GM18907 (cell line): Measurements from ENCODE around the gene MGME1.

ENCODE experiments used
- ATAC-seq: cut with Tn5 transposase; IDR thresholded peaks from one replicate; pipeline ENCODE4 v1.9.1; 2021; ENCODE audit warnings: mild to moderate bottlenecking, moderate library complexity; ENCODE audit not compliant: unreplicated experiment

MGME1 gene

DNA sequence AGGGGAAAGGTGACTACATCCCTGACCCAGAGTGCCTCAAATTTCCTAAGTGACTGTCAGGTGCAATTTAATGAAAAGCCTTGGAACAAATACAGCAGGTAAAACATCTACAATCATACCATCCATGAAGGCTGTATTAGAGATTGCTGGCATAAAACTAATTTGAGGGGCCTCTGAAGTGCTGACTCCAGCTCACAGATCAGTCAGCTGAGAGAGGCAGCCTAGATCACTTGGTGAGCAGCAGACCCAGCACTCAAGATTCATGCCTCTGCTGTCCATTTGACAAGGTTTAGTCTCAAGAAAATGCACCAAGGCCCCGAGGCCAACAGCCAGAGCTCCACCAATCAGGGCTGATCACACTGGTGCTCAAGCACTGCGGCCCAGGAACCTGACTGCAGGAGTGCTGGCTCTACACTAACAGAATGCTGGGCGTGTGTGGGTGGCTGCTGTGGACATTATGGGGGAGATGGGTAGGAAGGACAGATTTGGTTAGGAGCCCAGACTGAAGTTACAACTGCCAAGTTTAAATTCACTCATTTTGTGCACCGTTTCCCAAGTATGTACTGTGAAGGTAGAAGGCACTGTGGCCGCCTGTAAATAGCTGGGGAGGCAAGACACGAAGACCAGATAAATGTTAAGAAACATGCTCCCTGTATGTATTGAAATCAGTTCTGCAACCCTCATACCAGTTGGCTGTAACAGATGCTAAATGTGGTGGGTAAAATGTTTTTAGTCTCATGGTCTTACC lies 28.4 kb upstream of the MGME1 start:
- no peak for ATAC-seq

DNA sequence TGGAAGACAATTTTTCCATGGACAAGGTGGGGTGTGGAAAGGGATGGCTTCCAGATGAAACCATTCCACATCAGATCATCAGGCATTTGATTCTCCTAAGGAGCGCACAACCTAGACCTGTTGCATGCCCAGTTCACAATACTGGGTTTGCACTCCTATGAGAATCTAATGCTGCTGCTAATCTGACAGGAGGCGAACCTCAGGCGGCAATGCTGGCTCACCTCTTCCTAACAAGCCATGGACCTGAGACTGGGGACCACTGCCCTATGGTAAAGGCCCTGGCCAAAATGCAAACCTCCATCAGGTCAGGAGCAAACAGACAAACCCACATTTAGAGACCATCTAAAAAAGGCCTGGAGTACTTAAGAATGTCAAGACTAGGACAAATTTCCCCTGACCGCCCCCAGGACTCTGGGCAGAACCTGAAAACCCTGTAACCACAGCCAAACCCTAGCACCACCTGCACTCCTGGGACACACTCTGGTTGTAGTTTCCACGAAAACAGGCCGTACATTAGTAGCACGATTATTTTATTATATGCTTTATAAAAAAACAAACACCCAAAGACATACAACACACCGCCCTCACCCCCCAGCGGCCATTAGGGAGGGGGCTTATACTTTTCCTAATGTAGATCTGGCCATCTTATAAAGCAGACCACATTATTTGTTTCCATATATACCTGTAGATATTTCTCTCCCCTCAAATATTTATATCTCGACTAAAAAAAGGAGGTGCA lies 27.6 kb upstream of the MGME1 start:
- no peak for ATAC-seq

DNA sequence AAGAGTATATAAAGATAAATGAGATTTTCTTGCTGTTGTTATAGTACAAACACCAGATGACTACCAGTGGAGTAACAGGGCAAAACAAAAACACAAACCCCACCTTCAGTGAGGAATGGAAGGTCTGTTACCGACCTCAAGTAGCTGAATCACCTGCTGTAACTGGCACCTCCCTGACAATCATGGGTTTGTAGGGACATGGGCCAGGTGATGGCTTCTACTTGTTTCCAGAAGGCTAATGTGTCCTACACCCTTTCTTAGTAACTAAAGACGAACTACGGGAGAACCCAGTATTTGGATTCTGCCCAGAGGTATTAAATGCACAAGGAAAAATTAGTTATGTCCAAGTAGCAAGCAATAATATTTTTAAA lies 27.0 kb upstream of the MGME1 start:
- ATAC-seq: no peak

DNA sequence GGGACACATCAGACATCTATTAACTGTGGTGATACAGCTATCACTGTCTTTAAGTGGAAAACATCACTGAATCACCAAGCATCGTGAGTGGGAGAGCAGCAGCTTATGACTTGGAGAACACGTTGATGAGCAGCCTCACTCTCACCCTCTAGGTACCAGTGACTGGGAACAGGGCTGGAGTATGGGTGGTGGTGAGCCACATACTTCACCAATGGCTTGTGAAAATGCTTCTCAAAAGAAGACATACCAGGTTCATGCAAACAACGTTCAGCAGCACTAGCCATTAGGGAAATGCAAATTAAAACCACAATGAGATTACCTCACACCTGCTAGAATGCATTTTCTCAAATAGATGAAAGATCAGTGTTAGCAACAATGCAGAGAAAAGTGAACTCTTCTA lies 25.5 kb upstream of the MGME1 start:
- ATAC-seq: peak; percentile 72

DNA sequence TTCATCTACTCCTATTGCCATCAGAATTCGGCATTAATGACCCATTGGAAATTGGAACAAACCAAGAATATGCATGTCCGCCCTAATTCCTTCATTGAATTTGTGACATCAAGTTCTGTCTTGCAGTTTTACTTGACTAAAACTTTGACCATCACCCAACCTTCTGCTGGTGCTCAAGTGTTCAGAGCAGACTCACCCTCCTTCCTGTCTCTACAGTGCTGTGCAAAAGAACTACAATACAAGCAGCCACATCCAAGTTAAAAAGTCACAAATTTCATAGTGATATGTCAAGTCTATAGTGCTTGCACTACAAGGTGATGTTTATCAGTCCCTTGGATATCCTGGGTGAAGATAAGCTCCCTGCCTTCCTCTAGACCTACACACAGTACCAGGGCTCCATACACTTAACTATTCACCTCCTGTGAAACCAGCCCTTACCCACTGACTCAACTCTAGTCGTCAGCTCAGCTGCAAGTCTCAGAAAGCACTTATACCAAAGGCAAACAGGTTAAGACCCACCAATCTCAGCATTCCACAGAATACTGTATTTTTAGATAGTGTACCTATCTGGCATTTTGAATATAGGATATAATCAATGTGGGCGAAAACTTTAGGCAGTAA lies 23.9 kb upstream of the MGME1 start:
- no peak for ATAC-seq

DNA sequence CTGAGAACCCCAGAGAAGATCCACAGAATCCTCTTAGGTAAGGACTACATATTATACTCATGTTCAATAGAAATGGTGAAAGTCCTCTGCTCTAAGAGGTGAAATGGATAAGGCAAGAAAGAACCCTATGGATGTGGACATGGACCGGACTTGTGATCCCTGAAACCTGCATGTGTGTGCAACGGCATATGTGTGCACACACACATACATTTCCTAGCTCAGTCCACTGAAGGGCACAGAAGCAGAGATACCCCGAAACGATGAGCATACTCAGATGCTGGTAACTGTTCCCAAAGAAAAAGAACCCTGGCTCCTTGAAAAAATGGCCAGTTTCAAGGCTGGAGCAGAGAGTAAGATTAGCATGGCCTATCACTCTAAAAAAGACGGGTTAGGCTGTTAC lies 22.8 kb upstream of the MGME1 start:
- no peak for ATAC-seq

DNA sequence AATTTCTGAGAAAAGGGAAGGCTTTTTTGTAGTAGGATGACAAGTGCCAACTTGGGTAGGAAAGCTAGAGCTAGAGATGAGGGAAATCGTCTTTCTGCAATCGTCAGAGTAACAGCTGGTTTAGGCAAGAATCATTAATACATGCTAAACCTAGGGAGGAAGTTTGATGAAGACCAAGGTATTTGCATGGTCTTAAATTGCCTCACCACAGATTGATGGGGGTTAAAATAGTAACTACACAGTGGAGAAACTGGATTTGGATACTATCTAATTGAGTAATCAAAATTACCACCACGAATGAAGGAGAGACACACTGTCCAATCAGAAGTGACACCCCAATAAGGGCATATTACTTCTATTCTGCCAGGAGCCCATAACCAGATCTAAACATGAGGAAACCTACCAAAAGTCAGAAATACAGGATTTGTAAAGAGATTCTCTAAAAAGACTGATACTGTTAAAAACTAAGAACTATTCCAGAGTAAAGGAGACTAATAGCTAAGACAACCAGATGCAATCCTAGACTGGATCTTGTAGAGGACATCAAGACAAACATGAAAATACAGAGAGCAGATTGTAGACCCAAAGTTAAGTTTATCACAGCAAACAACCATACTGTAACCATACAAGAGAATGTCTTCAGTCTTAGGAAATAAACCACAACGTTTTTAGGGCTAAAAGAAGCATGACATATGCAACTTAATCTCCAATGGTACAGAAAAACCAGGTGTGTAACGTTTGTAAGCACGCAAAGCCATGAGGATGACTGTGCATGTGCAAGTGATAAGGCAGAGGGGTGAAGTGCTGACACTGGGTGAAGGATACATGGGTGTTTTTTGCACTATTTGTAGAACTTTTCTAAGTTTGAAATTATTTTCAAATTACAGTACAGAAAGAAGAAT lies 22.0 kb upstream of the MGME1 start:
- no peak for ATAC-seq

DNA sequence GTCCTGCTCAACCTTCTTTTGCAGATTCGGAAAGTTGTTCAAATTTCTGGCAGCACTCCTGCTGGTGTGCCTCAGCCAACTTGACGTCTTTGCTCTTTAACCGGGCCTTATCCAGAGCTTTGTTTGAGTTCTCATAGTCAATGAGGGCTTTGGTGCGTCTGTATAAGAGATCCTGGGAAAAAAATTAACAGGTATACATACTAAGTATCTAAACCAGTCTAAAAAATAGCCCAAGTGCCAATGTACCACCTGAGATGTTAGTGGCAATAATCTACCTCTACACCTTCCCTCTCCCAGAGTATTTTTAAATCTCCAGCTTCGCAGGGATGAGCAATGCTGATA lies 21.4 kb upstream of the MGME1 start:
- ATAC-seq: no peak

DNA sequence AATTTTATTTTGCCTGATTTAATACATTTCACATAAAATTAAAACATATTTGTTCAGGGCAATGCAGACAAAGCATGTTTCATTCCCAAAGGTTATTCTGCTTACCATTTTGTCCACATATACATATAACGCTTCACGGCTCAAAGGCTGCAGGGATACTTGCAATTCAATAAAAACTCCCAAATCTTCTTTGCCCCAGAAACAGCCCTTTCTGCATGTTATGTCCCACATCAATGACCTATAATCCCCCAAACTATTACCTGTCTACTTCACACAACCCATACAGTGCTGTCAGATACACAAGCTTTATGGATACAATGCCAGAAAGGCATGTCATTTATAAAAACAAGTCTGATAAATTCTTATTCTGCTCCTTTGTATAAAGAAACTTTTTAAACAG lies 20.4 kb upstream of the MGME1 start:
- ATAC-seq: no peak

DNA sequence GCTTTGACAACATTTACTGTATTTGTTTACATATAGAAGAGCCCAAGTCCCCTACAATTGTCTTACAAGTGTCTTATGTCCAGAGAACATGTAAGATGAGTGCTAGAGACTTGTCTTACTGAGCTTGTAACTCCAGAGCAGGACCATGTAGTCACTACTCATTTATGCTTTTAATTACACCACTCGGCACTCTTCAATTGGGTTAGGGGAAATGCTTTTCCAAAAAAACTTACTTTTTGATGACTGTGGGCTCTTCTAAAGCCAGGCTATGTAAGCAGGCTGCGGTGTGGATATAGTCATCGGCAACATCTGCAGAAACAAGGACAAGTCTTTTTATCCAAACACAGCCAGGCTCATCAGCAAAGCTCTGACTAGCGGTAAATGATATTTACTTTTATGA lies 18.9 kb upstream of the MGME1 start:
- ATAC-seq: no peak

DNA sequence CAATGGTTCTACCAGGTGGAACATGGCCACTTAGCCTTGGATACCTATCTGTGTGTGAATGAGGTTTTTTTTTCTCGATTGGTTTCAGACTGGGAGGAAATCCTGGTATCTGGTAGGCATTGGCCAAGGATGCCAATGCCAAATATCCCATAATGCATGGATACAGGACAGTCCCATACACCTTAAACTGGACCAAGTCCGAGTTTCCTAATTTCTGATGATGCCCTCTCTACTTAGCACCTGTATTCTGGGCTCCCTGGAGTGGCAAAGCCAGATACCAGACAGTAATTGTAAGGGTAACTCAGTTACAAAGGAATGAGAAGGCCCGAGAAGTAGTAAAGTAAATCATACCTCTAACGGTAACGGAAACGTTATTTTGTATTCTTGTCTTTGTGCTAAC lies 18.1 kb upstream of the MGME1 start:
- ATAC-seq: no peak

DNA sequence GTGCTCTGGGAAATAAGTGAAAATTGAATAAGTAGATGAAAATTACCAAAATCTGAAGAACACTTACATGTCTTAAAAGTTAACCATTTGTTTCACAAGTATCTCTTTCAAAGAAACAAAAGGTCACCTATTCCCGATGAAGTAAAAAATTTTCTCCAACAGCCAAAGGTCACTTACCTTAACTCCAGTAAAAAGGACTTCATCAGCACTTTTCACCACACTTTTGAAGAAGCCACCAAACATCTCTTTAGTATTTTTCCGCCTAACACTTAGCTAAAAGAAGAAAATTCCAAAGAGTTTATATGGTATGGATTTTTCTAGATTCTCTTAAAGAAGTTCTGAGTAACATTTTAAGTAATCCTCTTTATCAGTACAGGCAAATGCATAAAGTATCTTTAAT lies 17.5 kb upstream of the MGME1 start:
- no peak for ATAC-seq

DNA sequence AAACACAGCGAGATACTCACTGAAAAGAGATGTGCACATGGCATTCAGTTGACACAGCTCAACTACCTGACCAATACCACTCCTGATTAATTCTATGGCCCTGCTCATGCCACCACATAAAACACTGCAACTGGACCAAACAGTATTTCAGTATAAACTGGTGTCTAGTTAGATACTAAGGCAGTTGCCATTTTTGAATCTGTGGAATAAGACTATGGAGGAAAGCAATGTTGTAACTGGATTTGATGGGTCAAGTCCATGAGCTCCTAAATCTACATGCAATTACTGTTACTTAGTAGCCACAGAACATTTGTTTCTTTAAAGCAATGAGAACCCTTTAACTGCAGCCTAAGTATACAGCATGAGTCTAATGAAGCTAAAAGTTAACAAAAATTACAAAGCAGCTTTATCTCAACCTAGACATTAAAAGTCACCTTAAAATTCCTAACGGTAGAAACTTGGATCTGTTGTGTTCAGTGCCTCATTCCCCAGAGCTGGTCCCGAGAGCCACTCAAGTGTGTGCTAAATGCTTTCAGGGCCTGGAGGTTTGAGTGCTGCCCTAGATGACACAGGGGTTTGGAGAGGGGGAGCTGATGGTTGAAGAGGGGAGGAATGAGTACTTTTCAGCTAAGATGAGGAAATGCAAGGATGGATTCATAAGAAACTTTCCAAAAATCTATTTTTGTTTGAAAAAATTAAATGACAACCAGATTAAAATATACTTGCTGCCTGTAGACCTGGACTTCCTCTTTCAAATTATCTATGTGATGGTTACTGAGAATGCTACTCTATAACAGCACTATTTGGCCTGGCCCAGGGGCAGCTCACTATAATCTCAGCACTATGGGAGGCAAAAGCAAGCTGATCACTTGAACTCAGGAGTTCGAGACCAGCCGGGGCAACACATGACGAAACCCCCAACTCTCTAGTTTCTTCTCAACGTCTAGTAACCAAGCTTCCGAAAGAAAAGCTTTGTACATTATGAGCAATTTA lies 15.8 kb upstream of the MGME1 start:
- ATAC-seq: no peak

DNA sequence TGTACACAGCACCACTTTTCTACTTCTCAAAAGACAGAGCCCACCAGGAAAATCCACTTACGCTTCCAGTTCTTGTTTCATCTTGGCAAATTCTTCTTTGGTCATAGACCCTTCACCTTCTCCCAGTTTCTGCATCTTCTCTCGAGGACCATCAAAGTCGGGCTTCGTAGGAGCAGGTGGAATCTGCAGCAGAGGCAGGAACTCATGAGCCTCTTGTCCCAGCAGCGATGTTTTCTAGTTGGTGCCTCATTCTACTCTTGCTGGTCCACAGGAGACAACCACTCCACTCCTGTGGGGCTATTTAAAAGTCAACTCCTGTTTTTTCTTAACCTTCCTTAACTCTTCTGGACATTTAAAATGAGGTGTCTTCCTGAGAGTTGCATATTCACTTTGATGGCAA lies 14.9 kb upstream of the MGME1 start:
- no peak for ATAC-seq

DNA sequence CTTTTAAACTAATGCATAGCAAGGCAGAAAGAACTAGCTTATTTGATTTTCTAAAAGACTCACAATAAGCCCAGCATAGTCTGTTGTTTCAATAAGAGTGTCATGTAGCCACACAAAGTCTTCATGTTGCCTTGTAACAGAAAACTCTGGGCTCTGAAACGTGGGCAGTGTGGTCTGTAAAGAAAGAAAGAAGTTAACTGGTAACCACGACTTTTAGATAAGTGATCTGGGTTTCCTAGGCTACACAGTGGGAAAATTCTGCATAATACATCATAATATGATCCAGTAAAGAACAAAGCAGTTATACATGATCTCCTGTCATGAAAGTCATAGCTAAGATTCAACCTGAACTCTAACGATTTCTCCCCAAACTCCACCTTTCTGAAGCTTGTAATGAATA lies 13.5 kb upstream of the MGME1 start:
- no peak for ATAC-seq

DNA sequence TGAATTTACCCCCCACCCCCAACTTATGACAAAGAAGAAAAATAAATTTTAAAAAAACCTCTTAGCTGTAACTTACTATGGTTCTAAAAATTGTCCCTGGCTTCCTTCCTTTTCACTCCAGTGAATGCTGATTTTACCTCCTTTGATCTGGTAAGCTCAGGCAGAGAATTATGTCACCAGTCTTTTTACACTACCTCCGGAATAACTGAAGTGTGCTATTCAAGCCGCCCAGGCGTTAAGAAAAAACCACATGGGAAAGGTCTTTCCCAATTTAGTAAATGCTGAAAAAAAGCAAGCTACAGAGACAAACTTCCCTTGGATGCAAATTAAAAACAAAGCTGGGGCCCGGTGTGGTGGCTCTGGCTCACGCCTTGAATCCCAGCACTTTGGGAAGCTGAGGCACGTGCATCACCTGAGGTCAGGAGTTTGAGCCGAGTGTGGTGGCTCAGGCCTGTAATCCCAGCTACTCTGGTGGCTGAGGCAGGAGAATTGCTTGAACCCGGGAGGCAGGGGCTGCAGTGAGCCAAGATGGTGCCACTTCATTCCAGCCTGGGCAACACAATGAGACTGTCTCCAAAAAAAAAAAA lies 12.6 kb upstream of the MGME1 start:
- ATAC-seq: no peak

DNA sequence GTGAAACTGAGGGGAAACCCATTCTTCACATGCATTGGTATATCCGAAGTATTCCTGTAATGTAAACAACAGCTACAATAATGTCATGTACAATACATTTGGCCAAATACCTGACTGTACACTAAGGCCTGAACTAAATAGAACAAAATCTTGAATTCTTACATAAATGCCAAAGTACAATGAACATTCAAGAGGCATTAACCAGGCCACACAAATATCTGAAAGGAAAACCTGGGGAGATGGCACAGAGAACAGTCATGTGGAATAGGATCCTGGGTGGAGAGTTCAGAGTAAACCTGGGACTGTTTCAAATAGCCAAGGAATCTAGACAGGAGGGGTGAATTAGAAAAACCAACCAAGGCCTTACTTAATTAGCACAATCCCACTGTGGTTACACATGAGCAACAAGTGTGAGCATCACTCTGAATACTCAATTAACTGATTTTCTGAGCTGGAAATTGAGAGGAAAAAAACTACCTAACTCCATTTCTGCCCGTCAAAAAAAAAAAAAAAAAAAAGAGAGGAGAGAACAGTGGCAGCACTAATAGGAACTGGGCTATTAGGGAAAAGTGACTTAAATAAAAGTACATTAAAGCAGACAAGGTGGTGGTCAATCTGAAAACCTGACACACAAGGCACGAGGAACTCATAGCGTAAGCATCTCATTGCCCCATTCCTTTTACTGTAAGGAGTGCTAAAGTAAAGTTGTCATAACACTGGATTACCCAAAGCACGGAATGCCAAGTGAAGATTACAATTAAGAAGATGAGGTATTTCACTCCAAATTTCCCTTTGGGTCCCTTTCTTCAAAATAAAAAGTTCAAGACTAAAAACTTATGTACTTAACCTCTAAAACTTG lies 11.1 kb upstream of the MGME1 start:
- no peak for ATAC-seq

DNA sequence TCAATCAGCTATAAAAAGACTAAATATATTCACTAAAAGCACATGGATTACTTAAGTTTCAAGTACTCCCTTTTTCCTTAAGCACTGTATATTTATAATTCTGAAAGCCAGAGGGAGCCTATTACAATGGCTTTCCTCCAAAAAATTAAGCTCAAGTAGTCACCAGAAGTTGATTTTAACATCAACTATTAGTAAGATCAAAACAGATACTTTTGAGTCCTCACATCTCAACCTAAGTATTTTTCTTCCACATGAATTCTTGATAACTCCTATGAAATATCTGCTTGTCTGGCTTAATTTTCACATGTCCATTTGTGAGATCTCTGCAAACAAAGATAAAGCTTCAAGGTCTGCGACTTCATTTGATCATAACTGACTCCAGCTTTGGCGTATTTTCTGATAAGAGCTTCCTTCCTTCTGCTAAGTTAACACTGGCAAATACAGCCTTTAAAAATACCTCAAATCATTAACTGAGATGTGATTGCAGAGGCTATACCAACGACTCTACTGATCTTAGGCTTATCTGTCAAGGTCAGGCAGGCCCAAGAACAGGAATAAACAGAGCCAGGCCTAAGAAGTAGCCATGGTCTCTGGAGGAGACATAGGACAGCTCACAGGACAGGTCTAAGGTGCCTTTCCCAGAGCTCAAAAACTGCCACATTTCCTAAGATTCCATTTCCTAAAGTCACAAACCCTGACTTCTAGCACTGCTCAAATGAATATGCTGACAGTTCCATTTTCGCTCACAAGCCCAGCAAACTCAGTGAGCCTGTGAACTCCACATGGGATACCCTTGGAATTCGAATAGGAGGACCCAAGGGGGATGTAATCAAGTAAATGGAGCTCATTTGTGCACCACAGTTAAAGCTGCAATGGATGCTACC lies 10.2 kb upstream of the MGME1 start:
- no peak for ATAC-seq
